Measurements from ENCODE around the gene ARMH2. TPM values are rescaled to one million over a fixed set of nuclear protein-coding genes. Genes with fewer than 3 reads are reported as not detected.

Gene ARMH2
- total and polyA plus RNA-seq, 8 donors, result not detected

DNA sequence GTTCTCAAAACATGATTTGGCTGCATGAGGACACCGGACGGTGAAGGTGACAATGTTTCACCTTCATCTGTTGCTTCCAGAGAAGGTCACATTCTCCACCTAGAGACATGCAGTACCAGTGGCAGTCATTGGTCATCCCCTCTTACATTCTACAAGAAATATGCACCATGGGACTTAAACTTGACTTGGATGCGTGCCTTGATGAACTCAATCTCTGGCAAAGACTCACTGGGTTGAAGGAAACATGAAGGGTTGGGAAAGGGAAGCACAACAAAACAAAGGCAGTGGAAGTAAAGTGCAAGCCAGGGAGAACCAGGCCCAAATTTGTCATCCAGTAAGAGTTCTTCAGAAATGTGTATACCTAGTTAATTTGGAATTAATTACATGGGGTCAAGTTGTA, 39.4 kb upstream of the ARMH2 start:
- DNase-seq, result no peak
- H3K4me1 ChIP-seq, result peaks cover 0 to 15% (median 5%) of the 10 kb centered on the region in 4 donors
- no peaks in the 10 kb centered on the region for H3K27me3 ChIP-seq
- H3K9me3 ChIP-seq, result no peaks in the 10 kb centered on the region
- no peak overlapping the region for H3K27ac ChIP-seq
- H3K4me3 ChIP-seq, result no peak overlapping the region
- intact Hi-C loops (cut with DNase I; ENCODE audit: low total_unique reads), result no loop called here
- TF ChIP-seq EP300 (IDR thresholded peaks at IDR 0.05) (no peak), POLR2AphosphoS5 (IDR thresholded peaks at IDR 0.05) (no peak), POLR2A (IDR thresholded peaks at IDR 0.05) (no peak)
- TF ChIP-seq, protein P1, sequence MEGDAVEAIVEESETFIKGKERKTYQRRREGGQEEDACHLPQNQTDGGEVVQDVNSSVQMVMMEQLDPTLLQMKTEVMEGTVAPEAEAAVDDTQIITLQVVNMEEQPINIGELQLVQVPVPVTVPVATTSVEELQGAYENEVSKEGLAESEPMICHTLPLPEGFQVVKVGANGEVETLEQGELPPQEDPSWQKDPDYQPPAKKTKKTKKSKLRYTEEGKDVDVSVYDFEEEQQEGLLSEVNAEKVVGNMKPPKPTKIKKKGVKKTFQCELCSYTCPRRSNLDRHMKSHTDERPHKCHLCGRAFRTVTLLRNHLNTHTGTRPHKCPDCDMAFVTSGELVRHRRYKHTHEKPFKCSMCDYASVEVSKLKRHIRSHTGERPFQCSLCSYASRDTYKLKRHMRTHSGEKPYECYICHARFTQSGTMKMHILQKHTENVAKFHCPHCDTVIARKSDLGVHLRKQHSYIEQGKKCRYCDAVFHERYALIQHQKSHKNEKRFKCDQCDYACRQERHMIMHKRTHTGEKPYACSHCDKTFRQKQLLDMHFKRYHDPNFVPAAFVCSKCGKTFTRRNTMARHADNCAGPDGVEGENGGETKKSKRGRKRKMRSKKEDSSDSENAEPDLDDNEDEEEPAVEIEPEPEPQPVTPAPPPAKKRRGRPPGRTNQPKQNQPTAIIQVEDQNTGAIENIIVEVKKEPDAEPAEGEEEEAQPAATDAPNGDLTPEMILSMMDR (IDR thresholded peaks at IDR 0.05), result no peak
- H3K36me3 ChIP-seq, result peaks cover 0 to 28% (median 20%) of the 10 kb centered on the region in 4 donors
- 94 to 97% (median 96%) methylated on average over 3 of the region's 3 CpGs for WGBS, 5 donors

DNA sequence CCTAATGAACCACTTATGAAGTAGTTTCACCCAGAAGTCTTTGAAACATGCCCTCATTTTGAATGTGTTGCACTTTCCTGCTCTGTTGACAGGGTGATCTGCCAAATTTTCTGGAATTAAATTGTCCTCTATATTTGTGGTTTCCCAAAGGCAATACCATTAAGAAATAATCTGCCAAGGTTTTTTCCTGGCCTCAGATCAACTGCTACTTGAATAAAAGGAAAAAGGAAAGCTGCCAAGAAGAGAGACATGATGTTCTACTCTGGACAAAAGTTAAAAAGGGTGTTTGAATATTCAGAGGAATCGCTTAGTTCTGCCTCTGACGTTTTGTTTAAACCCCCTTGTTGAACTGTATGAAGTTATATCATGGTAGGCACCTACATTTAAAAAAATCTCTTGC, 37.4 kb upstream of the ARMH2 start:
- peaks cover 0 to 33% (median 13%) of the 10 kb centered on the region in 4 donors for H3K36me3 ChIP-seq
- no peak for DNase-seq
- peak overlapping the region in 2 of 5 donors; percentile 7 to 23 for H3K27ac ChIP-seq
- no peaks in the 10 kb centered on the region for H3K27me3 ChIP-seq
- no peak overlapping the region for H3K4me3 ChIP-seq
- intact Hi-C loops (cut with DNase I; ENCODE audit: low total_unique reads), result no loop called here
- no peaks in the 10 kb centered on the region for H3K9me3 ChIP-seq
- H3K4me1 ChIP-seq, result peaks cover 0 to 15% (median 5%) of the 10 kb centered on the region in 4 donors
- TF ChIP-seq EP300 (IDR thresholded peaks at IDR 0.05), result no peak
- TF ChIP-seq, protein P1 (IDR thresholded peaks at IDR 0.05), result no peak
- no peak for TF ChIP-seq POLR2A (IDR thresholded peaks at IDR 0.05)
- no peak for TF ChIP-seq POLR2AphosphoS5 (IDR thresholded peaks at IDR 0.05)
- WGBS, 5 donors, result 19 to 37% (median 31%) methylated on average over 2 of the region's 2 CpGs

DNA sequence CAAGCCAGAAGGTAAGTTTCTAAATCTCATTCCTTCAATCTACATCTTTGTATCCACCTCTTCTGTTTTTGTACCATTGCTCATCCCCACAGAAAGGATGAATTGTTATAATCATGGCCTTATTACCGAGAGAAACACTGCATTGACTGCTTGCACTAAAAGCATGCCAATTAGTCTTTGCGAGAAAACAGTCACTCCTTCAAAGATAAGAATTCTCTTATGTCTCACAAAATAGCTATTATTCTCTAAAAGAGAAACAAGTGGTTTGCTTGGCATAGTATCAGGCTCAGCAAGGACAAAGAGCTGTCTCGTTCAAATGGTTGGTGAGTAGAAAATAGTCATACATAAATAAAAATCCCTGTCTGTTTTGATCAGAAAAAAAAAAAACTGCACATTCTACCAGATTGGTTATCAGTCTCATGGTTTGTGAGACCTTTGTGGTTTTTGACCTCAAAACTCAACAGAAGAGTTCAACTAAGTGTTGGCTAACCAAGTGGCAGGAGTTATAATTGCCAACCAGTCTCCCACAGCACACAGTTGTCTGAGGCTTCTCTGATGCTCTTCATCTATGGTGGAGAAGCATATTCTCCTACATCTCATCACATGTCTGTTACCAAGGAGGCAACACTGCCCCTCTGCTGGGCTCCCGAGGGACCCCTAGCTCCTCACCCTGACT, 35.1 kb upstream of the ARMH2 start:
- no peaks in the 10 kb centered on the region for H3K27me3 ChIP-seq
- intact Hi-C loops (cut with DNase I; ENCODE audit: low total_unique reads), result no loop called here
- peaks cover 0 to 34% (median 14%) of the 10 kb centered on the region in 4 donors for H3K36me3 ChIP-seq
- no peaks in the 10 kb centered on the region for H3K9me3 ChIP-seq
- no peak overlapping the region for H3K4me3 ChIP-seq
- no peak overlapping the region for H3K27ac ChIP-seq
- peaks cover 0 to 15% (median 5%) of the 10 kb centered on the region in 4 donors for H3K4me1 ChIP-seq
- TF ChIP-seq, protein P1 (IDR thresholded peaks at IDR 0.05), result no peak
- TF ChIP-seq POLR2A (IDR thresholded peaks at IDR 0.05) (no peak), EP300 (IDR thresholded peaks at IDR 0.05) (no peak), POLR2AphosphoS5 (IDR thresholded peaks at IDR 0.05) (no peak)
- WGBS, 5 donors, result 79 to 89% (median 85%) methylated on average over 4 of the region's 4 CpGs
- no peak for DNase-seq

DNA sequence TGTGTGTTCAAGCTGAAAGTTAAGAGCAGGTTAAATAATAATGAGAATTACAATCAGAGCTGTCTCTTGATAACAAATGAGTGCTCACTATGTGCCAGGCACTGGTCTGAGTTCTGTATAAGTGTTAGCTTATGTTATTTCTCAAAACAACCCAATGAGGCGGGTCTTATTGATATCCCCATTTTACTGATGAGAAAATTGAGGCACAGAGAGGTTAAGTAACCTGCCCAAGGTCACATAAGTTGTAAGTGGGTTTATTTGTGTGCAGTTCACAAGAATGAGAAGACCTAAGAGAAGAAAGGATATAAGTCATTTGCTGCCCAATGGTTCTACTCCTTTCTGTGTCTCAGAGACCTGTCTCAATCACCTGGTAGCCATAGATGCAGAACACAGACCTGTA, 34.1 kb upstream of the ARMH2 start:
- Histone ChIP-seq H3K4me3 (no peak overlapping the region), H3K27me3 (no peaks in the 10 kb centered on the region), H3K27ac (no peak overlapping the region), H3K4me1 (peaks cover 0 to 15% (median 5%) of the 10 kb centered on the region in 4 donors), H3K36me3 (peaks cover 2 to 31% (median 18%) of the 10 kb centered on the region in 4 donors), H3K9me3 (no peaks in the 10 kb centered on the region)
- intact Hi-C loops (cut with DNase I; ENCODE audit: low total_unique reads), result no loop called here
- WGBS, 5 donors, result 95 to 97% (median 96%) methylated on average over 1 of the region's 1 CpG
- no peak for DNase-seq
- TF ChIP-seq POLR2AphosphoS5 (IDR thresholded peaks at IDR 0.05) (no peak), POLR2A (IDR thresholded peaks at IDR 0.05) (no peak), EP300 (IDR thresholded peaks at IDR 0.05) (no peak)
- TF ChIP-seq, protein P1 (IDR thresholded peaks at IDR 0.05), result no peak

All from stomach (tissue), 9 donors.